ENCODE measurements around the gene TRAFD1. TPM values are rescaled to one million over a fixed set of nuclear protein-coding genes. Genes with fewer than 3 reads are reported as not detected.

Gene TRAFD1
- total and polyA plus RNA-seq, 8 donors, result 40.1 to 46.2 (median 42.6) TPM

DNA sequence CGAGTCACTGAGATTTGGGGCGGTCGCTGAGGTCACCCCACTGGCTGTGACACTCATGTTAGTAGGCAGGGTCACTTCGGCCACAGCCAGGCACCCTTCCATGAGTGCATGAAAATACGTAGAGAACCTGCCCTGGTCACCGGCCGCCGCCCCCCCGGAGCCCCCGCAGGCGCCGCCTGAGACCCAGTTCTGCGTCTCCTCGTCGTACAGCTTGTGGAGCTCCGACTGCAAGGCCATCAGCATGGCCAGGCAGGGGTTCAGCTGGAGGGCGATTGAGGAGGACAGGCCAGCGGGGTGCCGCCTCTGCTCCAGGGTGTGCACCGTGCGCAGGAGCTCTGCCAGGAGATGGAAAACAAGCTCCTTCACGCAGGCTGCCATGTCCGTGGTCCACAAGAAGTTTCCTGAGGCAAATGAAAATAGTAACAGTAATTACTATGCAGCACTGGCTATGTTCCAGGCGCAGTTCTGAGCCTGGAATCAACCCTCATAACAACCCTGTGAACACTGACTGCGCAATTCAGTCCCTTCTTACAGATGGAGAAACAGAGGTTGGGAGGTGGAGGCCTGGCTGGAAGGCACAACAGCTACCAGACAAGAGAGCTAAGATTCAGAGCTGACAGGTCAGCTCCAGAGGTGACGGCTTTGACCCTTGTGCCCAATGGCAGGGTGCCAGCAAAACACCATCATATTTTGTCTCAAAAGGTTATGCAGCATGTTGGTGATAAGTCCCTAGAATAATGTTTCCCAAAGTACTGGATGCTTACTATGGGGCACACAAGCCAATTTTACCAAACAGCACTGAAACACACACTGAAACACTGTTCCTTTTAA is 59.9 kb downstream of the TRAFD1 start:
- TF ChIP-seq, protein P1, sequence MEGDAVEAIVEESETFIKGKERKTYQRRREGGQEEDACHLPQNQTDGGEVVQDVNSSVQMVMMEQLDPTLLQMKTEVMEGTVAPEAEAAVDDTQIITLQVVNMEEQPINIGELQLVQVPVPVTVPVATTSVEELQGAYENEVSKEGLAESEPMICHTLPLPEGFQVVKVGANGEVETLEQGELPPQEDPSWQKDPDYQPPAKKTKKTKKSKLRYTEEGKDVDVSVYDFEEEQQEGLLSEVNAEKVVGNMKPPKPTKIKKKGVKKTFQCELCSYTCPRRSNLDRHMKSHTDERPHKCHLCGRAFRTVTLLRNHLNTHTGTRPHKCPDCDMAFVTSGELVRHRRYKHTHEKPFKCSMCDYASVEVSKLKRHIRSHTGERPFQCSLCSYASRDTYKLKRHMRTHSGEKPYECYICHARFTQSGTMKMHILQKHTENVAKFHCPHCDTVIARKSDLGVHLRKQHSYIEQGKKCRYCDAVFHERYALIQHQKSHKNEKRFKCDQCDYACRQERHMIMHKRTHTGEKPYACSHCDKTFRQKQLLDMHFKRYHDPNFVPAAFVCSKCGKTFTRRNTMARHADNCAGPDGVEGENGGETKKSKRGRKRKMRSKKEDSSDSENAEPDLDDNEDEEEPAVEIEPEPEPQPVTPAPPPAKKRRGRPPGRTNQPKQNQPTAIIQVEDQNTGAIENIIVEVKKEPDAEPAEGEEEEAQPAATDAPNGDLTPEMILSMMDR (IDR thresholded peaks at IDR 0.05), result no peak
- Histone ChIP-seq H3K4me1 (peaks cover 0 to 3% of the 10 kb centered on the region in 2 donors), H3K27me3 (no peaks in the 10 kb centered on the region), H3K9me3 (no peaks in the 10 kb centered on the region), H3K27ac (no peak overlapping the region), H3K36me3 (peaks cover 0 to 80% of the 10 kb centered on the region in 2 donors), H3K4me3 (no peak overlapping the region)
- DNase-seq, result no peak
- ATAC-seq, result no peak
- intact Hi-C loops (cut with DNase I), result no loop called here

DNA sequence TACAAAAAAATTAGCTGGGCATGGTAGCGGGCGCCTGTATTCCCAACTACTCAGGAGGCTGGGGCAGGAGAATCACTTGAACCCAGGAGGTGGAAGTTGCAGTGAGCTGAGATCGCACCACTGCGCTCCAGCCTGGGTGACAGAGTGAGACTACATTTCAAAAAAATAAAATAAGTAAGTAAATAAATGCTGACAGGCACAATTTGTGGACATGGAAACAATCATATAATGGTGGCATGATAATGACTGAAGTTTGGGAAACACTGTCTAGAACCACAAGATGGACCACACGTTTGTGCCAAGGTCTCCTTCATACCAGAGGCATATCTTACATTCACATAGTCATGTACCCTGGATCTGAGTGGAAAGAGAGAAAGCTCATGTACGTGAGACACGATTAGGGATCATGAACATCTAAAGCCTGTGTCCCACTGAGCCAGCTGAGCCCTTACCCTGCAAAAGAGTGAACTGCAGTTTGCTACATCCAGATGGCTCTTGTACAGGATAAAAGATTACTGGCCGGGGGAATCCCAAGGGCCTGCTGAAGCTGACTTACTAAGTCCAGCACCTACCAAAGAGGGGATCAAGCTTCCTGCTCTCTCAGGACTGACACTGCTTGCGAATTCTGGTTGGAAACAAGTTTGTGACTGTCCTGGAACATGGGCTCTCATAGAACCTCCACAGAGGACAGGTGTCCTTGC is 62.9 kb downstream of the TRAFD1 start:
- H3K27me3 ChIP-seq, result no peaks in the 10 kb centered on the region
- ATAC-seq (no peak), DNase-seq (no peak)
- peaks cover 0 to 9% of the 10 kb centered on the region in 2 donors for H3K4me1 ChIP-seq
- H3K4me3 ChIP-seq, result no peak overlapping the region
- H3K36me3 ChIP-seq, result peaks cover 0 to 84% of the 10 kb centered on the region in 2 donors
- H3K27ac ChIP-seq, result no peak overlapping the region
- intact Hi-C loops (cut with DNase I), result no loop called here
- no peaks in the 10 kb centered on the region for H3K9me3 ChIP-seq
- TF ChIP-seq, protein P1 (IDR thresholded peaks at IDR 0.05), result no peak

DNA sequence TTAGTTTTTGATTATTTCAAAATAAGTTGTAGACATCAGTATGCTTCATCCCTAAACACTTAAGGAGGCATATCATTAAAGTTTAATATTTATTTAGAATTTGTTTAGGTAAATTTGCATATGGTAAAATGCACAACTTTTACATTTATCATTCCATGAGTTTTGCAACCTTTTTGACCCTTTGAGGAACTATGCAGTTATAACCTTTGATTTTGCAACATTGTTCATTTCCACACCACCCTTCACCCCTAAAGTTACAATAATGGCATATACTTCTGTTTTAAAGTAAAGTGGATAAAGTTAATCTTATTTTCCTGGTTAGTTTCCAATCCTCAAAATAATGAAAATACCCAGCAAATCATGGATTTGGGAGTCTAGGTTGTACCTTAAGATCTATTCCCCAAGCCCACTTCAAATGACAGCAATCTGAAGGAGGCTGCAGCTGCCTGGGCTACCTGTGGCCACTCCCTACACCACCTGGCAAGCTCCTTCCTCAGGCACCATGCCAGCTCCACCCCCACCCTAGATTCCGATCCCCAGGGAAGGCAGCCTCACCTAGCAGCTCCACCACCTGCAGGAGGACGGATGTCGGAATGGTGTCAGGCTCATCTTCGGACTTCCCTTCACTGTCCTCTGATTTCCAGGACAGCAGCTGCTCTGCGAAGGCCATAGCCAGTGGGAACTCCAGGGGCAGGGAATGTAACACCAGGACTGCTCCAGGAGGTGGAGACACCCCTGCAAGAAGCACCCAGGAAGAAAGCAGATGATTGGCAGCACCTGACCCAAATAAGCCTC is 65.1 kb downstream of the TRAFD1 start:
- DNase-seq (no peak), ATAC-seq (peak; percentile 83)
- Histone ChIP-seq H3K9me3 (no peaks in the 10 kb centered on the region), H3K27ac (no peak overlapping the region), H3K4me3 (no peak overlapping the region), H3K4me1 (peaks cover 0 to 9% of the 10 kb centered on the region in 2 donors), H3K27me3 (no peaks in the 10 kb centered on the region), H3K36me3 (peaks cover 0 to 83% of the 10 kb centered on the region in 2 donors)
- TF ChIP-seq, protein P1 (IDR thresholded peaks at IDR 0.05), result no peak
- intact Hi-C loops (cut with DNase I), result loop anchor here in 1 of 2 donors (10.0 kb wide), 1 partner anchor 194 kb away; the partner anchor contains the start of gene HECTD4

DNA sequence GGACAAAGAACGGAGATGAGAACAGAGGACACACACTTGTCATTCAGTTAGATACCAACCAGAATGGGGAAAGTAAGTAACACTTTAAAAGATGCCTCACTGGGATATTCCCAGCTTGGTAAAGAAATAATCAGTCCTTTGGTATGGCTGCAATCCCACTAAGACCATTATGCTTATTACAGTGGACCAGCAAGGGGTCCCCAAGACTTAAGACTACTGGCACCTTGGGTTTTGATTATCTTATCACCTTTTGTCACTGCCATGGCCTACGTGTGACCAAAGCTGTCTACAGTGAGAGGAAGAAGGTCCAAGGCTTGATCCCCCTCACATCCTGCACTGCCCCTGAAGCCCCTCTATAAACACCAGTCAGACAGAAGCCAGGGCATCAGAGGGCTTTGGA is 65.8 kb downstream of the TRAFD1 start:
- Histone ChIP-seq H3K4me3 (no peak overlapping the region), H3K4me1 (peaks cover 0 to 9% of the 10 kb centered on the region in 2 donors), H3K9me3 (no peaks in the 10 kb centered on the region), H3K27ac (no peak overlapping the region), H3K27me3 (no peaks in the 10 kb centered on the region), H3K36me3 (peaks cover 0 to 84% of the 10 kb centered on the region in 2 donors)
- TF ChIP-seq, protein P1 (IDR thresholded peaks at IDR 0.05), result no peak
- intact Hi-C loops (cut with DNase I), result loop anchor here in 1 of 2 donors (10.0 kb wide), 1 partner anchor 194 kb away; the partner anchor contains the start of gene HECTD4
- no peak for DNase-seq
- ATAC-seq, result no peak

Data from left lung (tissue), 10 donors.